Mesendoderm (in vitro differentiated cells): ENCODE measurements around the gene MYL11.
A peak's percentile ranks its signal among the peaks of the same experiment; 100 is the strongest.

Experiments used
- DNase-seq: peaks from one replicate; pipeline ENCODE4 v3.0.0; 2013
- H2AK5ac ChIP-seq: 2 replicates; pipeline ENCODE4 v1.6.1; 2013; ENCODE audit warnings: low read length, inconsistent platforms
- H2BK120ac ChIP-seq: 2 replicates; pipeline ENCODE4 v1.6.1; 2013; ENCODE audit warnings: low read depth, mild to moderate bottlenecking, low read length, moderate library complexity, mixed read lengths
- H2BK15ac ChIP-seq: replicated peaks from 2 replicates; pipeline ENCODE4 v1.6.1; 2013; ENCODE audit warnings: low read depth, mild to moderate bottlenecking, moderate library complexity
- H2BK5ac ChIP-seq: 2 replicates; pipeline ENCODE4 v1.6.1; 2013; ENCODE audit warnings: low read length, inconsistent platforms
- H3K18ac ChIP-seq: 2 replicates; pipeline ENCODE4 v1.6.1; 2013; ENCODE audit warnings: mild to moderate bottlenecking, low read length, mixed read lengths
- H3K23ac ChIP-seq: one replicate; pipeline ENCODE4 v1.6.1; 2013; ENCODE audit warnings: low read length
- H3K27ac ChIP-seq: 2 replicates; pipeline ENCODE4 v1.5.1; 2013; ENCODE audit warnings: low read depth, mild to moderate bottlenecking, inconsistent platforms, low read length, moderate library complexity
- H3K27me3 ChIP-seq: 2 replicates; pipeline ENCODE4 v1.6.1; 2013; ENCODE audit warnings: low read length, control low read depth, mild to moderate bottlenecking, inconsistent platforms; ENCODE audit not compliant: insufficient read depth, poor library complexity
- H3K36me3 ChIP-seq: 2 replicates; pipeline ENCODE4 v1.6.1; 2013; ENCODE audit warnings: low read length, inconsistent platforms; ENCODE audit not compliant: control insufficient read depth, insufficient read depth
- H3K4ac ChIP-seq: one replicate; pipeline ENCODE4 v1.6.1; 2013; ENCODE audit warnings: low read depth, mild to moderate bottlenecking, low read length, moderate library complexity
- H3K4me1 ChIP-seq: 2 replicates; pipeline ENCODE4 v1.6.1; 2013; ENCODE audit warnings: low read depth, low read length, inconsistent platforms; ENCODE audit not compliant: control insufficient read depth
- H3K4me2 ChIP-seq: 2 replicates; pipeline ENCODE4 v1.6.1; 2013; ENCODE audit warnings: low read length
- H3K4me3 ChIP-seq: 2 replicates; pipeline ENCODE4 v1.5.1; 2013; ENCODE audit warnings: mild to moderate bottlenecking, low read length
- H3K56ac ChIP-seq: one replicate; pipeline ENCODE4 v1.6.1; 2013; ENCODE audit warnings: low read length
- H3K79me1 ChIP-seq: 2 replicates; pipeline ENCODE4 v1.6.1; 2013; ENCODE audit warnings: low read length, inconsistent platforms
- H3K79me2 ChIP-seq: 2 replicates; pipeline ENCODE4 v1.6.1; 2013; ENCODE audit warnings: mild to moderate bottlenecking, low read length; ENCODE audit not compliant: control insufficient read depth, insufficient read depth
- H3K9ac ChIP-seq: 2 replicates; pipeline ENCODE4 v1.6.1; 2013; ENCODE audit warnings: low read length, inconsistent platforms
- H4K5ac ChIP-seq: one replicate; pipeline ENCODE4 v1.6.1; 2013; ENCODE audit warnings: low read length
- H4K8ac ChIP-seq: one replicate; pipeline ENCODE4 v1.6.1; 2013; ENCODE audit warnings: low read depth, mild to moderate bottlenecking, control low read depth, low read length, moderate library complexity
- WGBS: extraction: QIAGEN DNeasy Blood & Tissue Kit; methylation state at CpG from one replicate; pipeline ENCODE4 v1.1.7; 2013; ENCODE audit warnings: low lambda C conversion rate, missing lambda C conversion rate; ENCODE audit not compliant: insufficient coverage; ENCODE audit errors: extremely low coverage; 5-methylcytosine and 5-hydroxymethylcytosine counted together

MYL11 gene

DNA sequence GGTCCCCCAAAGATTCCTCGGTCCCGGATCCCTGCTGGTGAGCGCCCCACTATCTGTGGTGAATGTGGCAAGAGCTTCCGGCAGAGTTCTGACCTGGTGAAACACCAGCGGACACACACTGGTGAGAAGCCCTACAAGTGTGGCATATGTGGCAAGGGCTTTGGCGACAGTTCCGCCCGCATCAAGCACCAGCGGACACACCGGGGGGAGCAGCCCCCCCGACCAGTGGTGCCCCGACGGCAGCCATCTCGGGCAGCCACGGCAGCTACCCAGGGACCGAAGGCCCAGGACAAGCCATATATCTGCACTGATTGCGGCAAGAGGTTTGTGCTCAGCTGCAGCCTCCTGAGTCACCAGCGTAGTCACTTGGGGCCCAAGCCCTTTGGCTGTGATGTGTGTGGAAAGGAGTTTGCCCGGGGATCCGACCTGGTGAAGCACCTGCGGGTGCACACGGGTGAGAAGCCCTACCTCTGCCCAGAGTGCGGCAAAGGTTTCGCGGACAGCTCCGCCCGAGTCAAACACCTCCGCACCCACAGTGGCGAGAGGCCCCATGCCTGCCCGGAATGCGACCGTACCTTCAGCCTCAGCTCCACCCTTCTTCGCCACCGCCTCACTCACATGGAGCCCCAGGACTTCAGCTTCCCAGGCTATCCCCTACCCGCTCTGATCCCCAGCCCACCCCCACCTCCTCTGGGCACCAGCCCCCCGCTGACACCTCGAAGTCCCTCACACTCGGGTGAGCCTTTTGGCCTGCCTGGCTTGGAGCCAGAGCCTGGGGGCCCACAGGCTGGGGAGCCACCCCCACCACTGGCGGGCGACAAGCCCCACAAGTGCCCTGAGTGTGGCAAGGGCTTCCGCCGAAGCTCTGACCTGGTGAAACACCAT, 23.4 kb downstream of the MYL11 start:
- H3K27me3 ChIP-seq = no peaks in the 10 kb centered on the region
- no peak overlapping the region for H3K23ac ChIP-seq
- H3K4ac ChIP-seq = no peak overlapping the region
- H2BK15ac ChIP-seq = no peak overlapping the region
- H3K36me3 ChIP-seq = no peaks in the 10 kb centered on the region
- H3K4me2 ChIP-seq = no peak overlapping the region
- no peak overlapping the region for H2AK5ac ChIP-seq
- DNase-seq = no peak
- H3K4me3 ChIP-seq = no peak overlapping the region
- no peak overlapping the region for H2BK120ac ChIP-seq
- WGBS = no CpG with 5 or more reads among the region's 42 CpGs
- H3K18ac ChIP-seq = no peak overlapping the region
- no peak overlapping the region for H3K56ac ChIP-seq
- H3K4me1 ChIP-seq = no peaks in the 10 kb centered on the region
- no peak overlapping the region for H2BK5ac ChIP-seq
- H3K79me2 ChIP-seq = peaks cover 20% of the 10 kb centered on the region
- H4K8ac ChIP-seq = no peak overlapping the region
- no peak overlapping the region for H4K5ac ChIP-seq
- H3K79me1 ChIP-seq = peaks cover 7% of the 10 kb centered on the region
- H3K27ac ChIP-seq = no peak overlapping the region
- no peak overlapping the region for H3K9ac ChIP-seq

DNA sequence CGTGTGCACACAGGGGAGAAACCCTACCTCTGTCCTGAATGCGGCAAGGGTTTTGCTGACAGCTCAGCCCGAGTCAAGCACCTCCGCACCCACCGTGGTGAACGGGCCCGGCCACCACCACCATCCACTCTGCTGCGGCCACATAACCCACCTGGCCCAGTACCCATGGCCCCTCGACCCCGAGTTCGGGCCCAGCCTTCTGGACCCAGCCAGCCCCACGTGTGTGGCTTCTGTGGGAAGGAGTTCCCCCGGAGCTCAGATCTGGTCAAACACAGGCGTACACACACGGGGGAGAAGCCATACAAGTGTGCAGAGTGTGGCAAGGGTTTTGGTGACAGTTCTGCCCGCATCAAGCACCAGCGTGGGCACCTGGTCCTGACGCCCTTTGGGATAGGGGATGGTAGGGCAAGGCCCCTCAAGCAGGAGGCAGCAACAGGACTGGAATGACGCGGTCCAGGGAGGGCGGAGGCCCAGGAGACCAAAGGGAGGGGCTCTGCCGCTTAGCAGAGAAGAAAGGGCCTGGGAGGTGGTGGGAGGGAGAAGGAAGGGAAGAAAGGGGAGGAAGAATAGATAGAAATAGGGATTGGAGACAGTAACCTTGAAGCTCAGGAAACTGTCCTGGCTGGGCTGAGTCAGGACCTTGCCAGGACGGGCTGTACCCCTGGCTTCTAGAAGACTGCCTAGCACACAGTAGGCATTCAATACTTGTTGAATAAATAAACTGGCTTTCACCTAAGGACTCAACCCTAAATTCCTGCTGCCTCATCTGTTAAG, 24.2 kb downstream of the MYL11 start:
- Histone ChIP-seq H2BK15ac (no peak overlapping the region), H3K4me1 (no peaks in the 10 kb centered on the region), H3K36me3 (no peaks in the 10 kb centered on the region), H3K18ac (no peak overlapping the region), H3K9ac (peak overlapping the region; percentile 11), H2AK5ac (no peak overlapping the region), H3K79me1 (peaks cover 7% of the 10 kb centered on the region), H2BK5ac (no peak overlapping the region), H3K23ac (no peak overlapping the region), H2BK120ac (no peak overlapping the region), H3K79me2 (peaks cover 20% of the 10 kb centered on the region), H3K27me3 (no peaks in the 10 kb centered on the region), H3K56ac (peak overlapping the region; percentile 85), H3K4me3 (no peak overlapping the region), H3K4me2 (no peak overlapping the region), H3K27ac (no peak overlapping the region), H3K4ac (no peak overlapping the region), H4K5ac (no peak overlapping the region), H4K8ac (no peak overlapping the region)
- peak; percentile 23 for DNase-seq
- WGBS = no CpG with 5 or more reads among the region's 23 CpGs

GRCh38 chr16:30399435-30400186, 25.0 kb downstream of the MYL11 start:
- no peak overlapping the region for H2BK15ac ChIP-seq
- peak overlapping the region; percentile 86 for H3K9ac ChIP-seq
- H2BK120ac ChIP-seq = no peak overlapping the region
- H3K27me3 ChIP-seq = no peaks in the 10 kb centered on the region
- H3K4me2 ChIP-seq = peak overlapping the region; percentile 61
- H3K4ac ChIP-seq = no peak overlapping the region
- H3K4me1 ChIP-seq = no peaks in the 10 kb centered on the region
- H4K5ac ChIP-seq = no peak overlapping the region
- no peak overlapping the region for H4K8ac ChIP-seq
- H3K18ac ChIP-seq = no peak overlapping the region
- peak overlapping the region; percentile 85 for H3K56ac ChIP-seq
- WGBS = no CpG with 5 or more reads among the region's 12 CpGs
- no peak overlapping the region for H2AK5ac ChIP-seq
- DNase-seq = peak; percentile 26
- no peak overlapping the region for H2BK5ac ChIP-seq
- H3K23ac ChIP-seq = no peak overlapping the region
- no peaks in the 10 kb centered on the region for H3K36me3 ChIP-seq
- H3K4me3 ChIP-seq = no peak overlapping the region
- H3K79me1 ChIP-seq = peaks cover 7% of the 10 kb centered on the region
- H3K79me2 ChIP-seq = peaks cover 20% of the 10 kb centered on the region
- peak overlapping the region; percentile 97 for H3K27ac ChIP-seq

GRCh38 chr16:30401768-30402425, 27.3 kb downstream of the MYL11 start:
- H3K4me1 ChIP-seq = peaks cover 2% of the 10 kb centered on the region
- no peak overlapping the region for H2BK5ac ChIP-seq
- H2BK120ac ChIP-seq = no peak overlapping the region
- H3K56ac ChIP-seq = peak overlapping the region; percentile 28
- H3K27me3 ChIP-seq = no peaks in the 10 kb centered on the region
- no peaks in the 10 kb centered on the region for H3K36me3 ChIP-seq
- H3K27ac ChIP-seq = no peak overlapping the region
- no peak for DNase-seq
- peaks cover 7% of the 10 kb centered on the region for H3K79me1 ChIP-seq
- H3K79me2 ChIP-seq = peaks cover 6% of the 10 kb centered on the region
- H4K8ac ChIP-seq = no peak overlapping the region
- no peak overlapping the region for H3K18ac ChIP-seq
- no peak overlapping the region for H4K5ac ChIP-seq
- no peak overlapping the region for H3K4me2 ChIP-seq
- no CpG with 5 or more reads among the region's 8 CpGs for WGBS
- H2BK15ac ChIP-seq = no peak overlapping the region
- H3K4ac ChIP-seq = no peak overlapping the region
- H3K23ac ChIP-seq = no peak overlapping the region
- no peak overlapping the region for H2AK5ac ChIP-seq
- H3K9ac ChIP-seq = no peak overlapping the region
- no peak overlapping the region for H3K4me3 ChIP-seq

GRCh38 chr16:30406795-30407101, 32.1 kb downstream of the MYL11 start:
- H2AK5ac ChIP-seq = peak overlapping the region; percentile 98
- peak overlapping the region; percentile 75 for H3K9ac ChIP-seq
- no peak overlapping the region for H4K8ac ChIP-seq
- no peak overlapping the region for H3K18ac ChIP-seq
- H3K36me3 ChIP-seq = peaks cover 7% of the 10 kb centered on the region
- H3K4ac ChIP-seq = no peak overlapping the region
- H3K56ac ChIP-seq = peak overlapping the region; percentile 83
- H4K5ac ChIP-seq = peak overlapping the region; percentile 97
- H3K27me3 ChIP-seq = no peaks in the 10 kb centered on the region
- no peaks in the 10 kb centered on the region for H3K79me2 ChIP-seq
- H2BK120ac ChIP-seq = no peak overlapping the region
- H2BK5ac ChIP-seq = no peak overlapping the region
- peaks cover 9% of the 10 kb centered on the region for H3K79me1 ChIP-seq
- H3K23ac ChIP-seq = peak overlapping the region; percentile 15
- no peak for DNase-seq
- no peak overlapping the region for H2BK15ac ChIP-seq
- H3K27ac ChIP-seq = no peak overlapping the region
- H3K4me2 ChIP-seq = peak overlapping the region; percentile 75
- no CpG with 5 or more reads among the region's 14 CpGs for WGBS
- peaks cover 7% of the 10 kb centered on the region for H3K4me1 ChIP-seq
- H3K4me3 ChIP-seq = peak overlapping the region; percentile 31
